Tibial nerve (tissue), 4 donors: ENCODE measurements around the gene FAM180B.

Experiments
- CTCF ChIP-seq, 5 experiments: fragments of 200-600 bp in 3 of 5; fragments of 450-650 bp in 2 of 5; sonication (generic) in 3 of 5; IDR thresholded peaks; one replicate each; pipeline ENCODE4 v1.5.1; 2016 to 2019; ENCODE audit warnings: antibody characterized with exemption in 5 of 5, mild to moderate bottlenecking in 3 of 5, moderate library complexity in 2 of 5
- EP300 ChIP-seq, 2 donors: sonication (generic); formaldehyde crosslinking; IDR thresholded peaks; one replicate each; pipeline ENCODE4 v1.6.1; 2017; ENCODE audit warnings: antibody characterized with exemption in 2 of 2, mild to moderate bottlenecking in 1 of 2

DNA sequence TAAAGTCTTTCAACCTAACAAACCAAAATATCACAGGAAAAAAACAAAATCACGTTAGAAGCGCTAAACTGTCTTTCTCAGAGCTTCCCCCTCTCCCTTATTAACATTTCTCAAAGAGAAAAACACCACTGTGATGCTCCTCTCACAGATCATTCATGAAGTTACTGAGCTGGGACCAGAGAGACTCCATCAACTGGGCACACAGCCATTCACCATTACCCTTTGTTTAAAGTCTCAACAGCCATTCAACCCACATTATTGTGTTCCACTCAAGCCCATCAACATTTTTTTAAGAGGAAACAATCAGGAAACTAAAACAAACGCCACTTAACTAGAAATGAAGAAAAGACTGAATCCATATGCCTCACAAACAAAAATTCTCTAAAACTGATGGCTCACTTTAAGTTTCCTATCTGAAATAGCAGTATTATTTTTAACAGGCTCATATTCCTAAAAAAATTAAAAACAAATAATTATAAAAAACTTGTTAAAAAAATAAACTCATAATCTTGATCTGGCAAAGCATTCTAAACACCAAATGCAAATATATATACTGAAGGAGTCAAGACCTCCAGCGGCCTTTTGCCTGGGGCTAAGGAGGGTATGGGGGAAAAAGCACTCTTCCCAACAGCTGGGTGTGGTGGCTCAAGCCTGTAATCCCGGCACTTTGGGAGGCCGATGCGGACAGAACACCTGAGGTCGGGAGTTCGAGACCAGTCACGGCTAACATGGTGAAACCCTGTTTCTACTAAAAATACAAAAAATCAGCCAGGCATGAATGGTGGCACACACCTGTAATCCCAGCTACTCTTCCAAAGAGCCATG is 47.5 kb upstream of the FAM180B start:
- TF ChIP-seq CTCF (IDR thresholded peaks at IDR 0.05) = no peak
- TF ChIP-seq EP300 (IDR thresholded peaks at IDR 0.05) = no peak
